Measurements from ENCODE around the gene ABCG1. TPM values are rescaled to one million over a fixed set of nuclear protein-coding genes. Genes with fewer than 3 reads are reported as not detected.

Gene ABCG1
- total and polyA plus RNA-seq, 11 donors: 3.3 to 25.3 (median 13.5) TPM

DNA sequence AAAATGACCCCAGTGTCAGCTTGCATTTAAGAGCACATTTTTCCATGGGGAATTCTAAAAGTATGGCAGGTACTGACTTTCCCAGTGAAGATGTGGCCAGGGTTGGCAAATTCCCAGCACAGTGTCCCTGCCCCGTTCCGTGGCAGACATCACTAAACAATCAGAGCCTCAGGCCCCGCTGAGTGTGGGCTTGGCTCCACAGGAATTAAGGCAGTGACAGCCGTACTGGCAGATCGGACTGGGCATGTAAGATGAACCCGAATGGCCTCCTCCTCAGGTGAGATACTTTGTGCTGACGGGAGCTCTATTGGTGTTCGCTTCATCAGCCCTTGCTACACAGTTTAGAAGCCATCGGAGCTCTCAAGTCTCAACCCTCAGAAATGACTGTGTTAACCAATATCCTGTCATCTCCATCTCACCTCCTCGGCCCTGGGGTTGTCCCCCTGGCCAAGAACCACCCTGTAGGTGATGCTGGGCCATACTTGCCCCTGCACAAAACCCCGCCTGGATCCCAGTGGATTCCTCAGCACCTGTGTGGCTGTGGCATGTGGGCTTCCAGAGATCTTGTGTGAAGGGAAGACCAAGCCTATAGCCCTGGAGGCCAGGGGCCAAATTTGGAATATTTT lies 29.0 kb upstream of the ABCG1 start:
- Histone ChIP-seq H3K4me3 (no peak overlapping the region), H3K27ac (peak overlapping the region in 1 of 12 donors; percentile 7)
- intact Hi-C loops (cut with DNase I): loop anchor here in 1 of 10 donors (10.0 kb wide), 1 partner anchor 45 kb away; no protein-coding TSS in a partner anchor

GRCh38 chr21:42190486-42190863 lies 28.5 kb upstream of the ABCG1 start:
- H3K9me3 ChIP-seq: no peaks in the 10 kb centered on the region
- no peaks in the 10 kb centered on the region for H3K36me3 ChIP-seq
- 88 to 94% (median 91%) methylated on average over 7 to 8 of the region's 8 CpGs for WGBS, 4 donors

More for the DNA sequence above, 29.0 kb upstream of the ABCG1 start:
- WGBS, 4 donors: 84 to 94% (median 88%) methylated on average over 11 of the region's 11 CpGs
- Histone ChIP-seq H3K27me3 (peaks cover 0 to 3% (median 0%) of the 10 kb centered on the region in 9 donors), H3K36me3 (no peaks in the 10 kb centered on the region), H3K4me1 (peaks cover 0 to 70% (median 5%) of the 10 kb centered on the region in 12 donors), H3K9me3 (no peaks in the 10 kb centered on the region)
- ATAC-seq (no peak), DNase-seq (no peak)
- TF ChIP-seq POLR2A (IDR thresholded peaks at IDR 0.05) (no peak), CTCF (IDR thresholded peaks at IDR 0.05) (no peak)

GRCh38 chr21:42191064-42191463 lies 27.9 kb upstream of the ABCG1 start:
- H3K4me1 ChIP-seq: peaks cover 0 to 74% (median 5%) of the 10 kb centered on the region in 12 donors
- H3K9me3 ChIP-seq: no peaks in the 10 kb centered on the region
- no peak overlapping the region for H3K27ac ChIP-seq
- ATAC-seq (no peak), DNase-seq (no peak)
- TF ChIP-seq CTCF (IDR thresholded peaks at IDR 0.05) (no peak), POLR2A (IDR thresholded peaks at IDR 0.05) (no peak)
- H3K4me3 ChIP-seq: no peak overlapping the region
- 88 to 96% (median 94%) methylated on average over 5 of the region's 5 CpGs for WGBS, 4 donors
- peaks cover 0 to 3% (median 0%) of the 10 kb centered on the region in 9 donors for H3K27me3 ChIP-seq
- intact Hi-C loops (cut with DNase I): no loop called here
- no peaks in the 10 kb centered on the region for H3K36me3 ChIP-seq

More at GRCh38 chr21:42190486-42190863, 28.5 kb upstream of the ABCG1 start:
- Histone ChIP-seq H3K4me3 (no peak overlapping the region), H3K27me3 (peaks cover 0 to 3% (median 0%) of the 10 kb centered on the region in 9 donors), H3K27ac (no peak overlapping the region), H3K4me1 (peaks cover 0 to 73% (median 5%) of the 10 kb centered on the region in 12 donors)
- intact Hi-C loops (cut with DNase I): no loop called here
- no peak for DNase-seq
- no peak for ATAC-seq
- TF ChIP-seq POLR2A (IDR thresholded peaks at IDR 0.05) (no peak), CTCF (IDR thresholded peaks at IDR 0.05) (no peak)

DNA sequence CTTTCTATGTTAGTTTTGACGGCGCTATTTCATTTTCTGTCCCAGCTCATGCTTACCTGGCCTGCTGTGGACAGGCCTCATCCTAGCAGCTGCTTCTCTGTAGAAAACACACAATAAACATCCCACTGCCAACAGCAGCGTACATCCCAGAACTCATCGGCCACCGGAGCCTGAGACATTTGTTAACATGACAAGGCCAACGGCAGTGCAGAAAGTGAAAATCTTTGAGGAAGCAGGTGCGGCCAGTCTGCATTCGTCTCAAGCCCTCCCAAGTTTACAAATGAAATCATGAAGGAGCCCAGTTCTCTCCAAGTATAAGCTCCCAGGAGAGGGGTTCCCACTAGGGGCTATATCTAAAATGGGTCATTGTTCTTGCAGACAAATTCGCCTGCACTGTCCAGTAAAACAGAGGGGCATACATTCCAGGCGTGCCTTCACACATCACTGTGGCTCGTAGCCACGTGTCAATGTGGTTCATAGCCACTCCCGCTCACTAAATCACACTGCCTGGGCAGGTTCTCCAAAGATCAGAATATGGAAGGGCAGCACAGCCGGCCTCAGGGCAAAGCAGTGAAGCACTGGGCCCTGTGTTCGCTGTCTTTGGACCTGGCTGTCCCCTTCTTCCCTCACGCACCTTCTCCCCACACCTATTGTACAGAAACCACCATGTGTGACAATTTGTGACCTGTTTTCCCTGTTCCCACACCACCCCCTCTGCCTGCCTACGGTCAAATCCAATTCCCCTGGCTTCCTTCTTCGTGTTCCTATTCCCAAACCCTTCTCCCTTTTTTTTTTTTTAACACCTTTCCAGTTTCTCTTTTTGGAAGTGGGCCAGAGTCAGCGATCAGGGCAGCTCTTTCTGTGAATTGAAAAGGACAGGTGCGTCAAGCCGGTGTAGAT lies 27.0 kb upstream of the ABCG1 start:
- H3K4me3 ChIP-seq: no peak overlapping the region
- peaks cover 0 to 3% (median 0%) of the 10 kb centered on the region in 9 donors for H3K27me3 ChIP-seq
- DNase-seq (no peak), ATAC-seq (no peak)
- WGBS, 4 donors: 70 to 87% (median 81%) methylated on average over 21 of the region's 21 CpGs
- intact Hi-C loops (cut with DNase I): no loop called here
- peaks cover 0 to 66% (median 5%) of the 10 kb centered on the region in 12 donors for H3K4me1 ChIP-seq
- no peaks in the 10 kb centered on the region for H3K36me3 ChIP-seq
- no peaks in the 10 kb centered on the region for H3K9me3 ChIP-seq
- no peak overlapping the region for H3K27ac ChIP-seq
- TF ChIP-seq POLR2A (IDR thresholded peaks at IDR 0.05) (no peak), CTCF (IDR thresholded peaks at IDR 0.05) (no peak)

Data from heart left ventricle (tissue), 16 donors.